HepG2 (cell line): ENCODE measurements around the gene ARRDC4. TPM values are rescaled to one million over a fixed set of nuclear protein-coding genes. Genes with fewer than 3 reads are reported as not detected.

Source experiments
- ATAC-seq: fragments of 200-7000 bp; cut with Tn5 transposase; 3 replicates; pipeline ENCODE4 v1.9.1; 2020; ENCODE audit warnings: mild to moderate bottlenecking, moderate library complexity
- BruUV-seq: library from RNA; stranded (reverse); fragments of 400-500 nt; replicated peaks from 2 replicates; lab custom pipeline; 2021; lab: Mats Ljungman, UMichigan
- CTCF ChIA-PET: fragments of 300-600 bp; formaldehyde crosslinking; extraction: SDS; loops from one replicate; lab custom pipeline; 2021; ENCODE audit warnings: low total read pairs, inconsistent platforms, low intra/inter-chr PET ratio; lab: Yijun Ruan, JAX
- POLR2A ChIA-PET: fragments of 350-600 bp; sonication (Branson Sonifier 250); formaldehyde crosslinking; loops from one replicate; lab custom pipeline; 2020; ENCODE audit warnings: antibody characterized with exemption, inconsistent platforms; lab: Yijun Ruan, JAX
- DNase-seq: peaks from one replicate; pipeline ENCODE4 v3.0.0-alpha.2; 2015; ENCODE audit warnings: low spot score
- FAIRE-seq: peaks from 3 replicates; lab custom pipeline; 2011; peaks lifted over from hg19 to GRCh38; lab: Jason Lieb, UNC
- H2AFZ ChIP-seq: one replicate; pipeline ENCODE4 v1.6.1; 2011; ENCODE audit warnings: low read length, inconsistent platforms
- H3K27ac ChIP-seq: fragments of 300-600 bp; 3 replicates; pipeline ENCODE4 v1.8.0; 2011; ENCODE audit warnings: mixed run types, mild to moderate bottlenecking, mixed read lengths, low read length, inconsistent platforms; ENCODE audit not compliant: insufficient read depth; ENCODE audit errors: extremely low read length
- H3K27me3 ChIP-seq, 2 experiments: fragments of 200-600 bp in 1 of 2; 2 replicates in 1 of 2; 3 replicates in 1 of 2; pipeline versions ENCODE4 v1.6.0 to v1.8.0; 2011; ENCODE audit warnings: low read length in 2 of 2, mild to moderate bottlenecking in 2 of 2, moderate library complexity in 2 of 2, inconsistent platforms in 1 of 2; ENCODE audit not compliant: insufficient read depth in 2 of 2, control insufficient read depth in 1 of 2
- H3K36me3 ChIP-seq, 2 experiments: fragments of 200-600 bp in 1 of 2; replicated peaks in 1 of 2; 2 replicates in 1 of 2; 3 replicates in 1 of 2; pipeline versions ENCODE4 v1.5.1 to v1.8.0; 2011; ENCODE audit warnings: low read length in 2 of 2, inconsistent platforms in 1 of 2; ENCODE audit not compliant: insufficient read depth in 2 of 2, control insufficient read depth in 1 of 2
- H3K4me1 ChIP-seq: 2 replicates; pipeline ENCODE4 v1.5.1; 2012; ENCODE audit warnings: low read length, inconsistent platforms; ENCODE audit not compliant: insufficient read depth
- H3K4me2 ChIP-seq: 2 replicates; pipeline ENCODE4 v1.6.0; 2011; ENCODE audit warnings: low read depth, low read length, inconsistent platforms
- H3K4me3 ChIP-seq, 3 experiments: fragments of 200-600 bp in 1 of 3; sonication (generic), shearing (Covaris generic) in 1 of 3; replicated peaks in 1 of 3; 2 replicates each; pipeline ENCODE4 v1.5.1; 2011 to 2016; ENCODE audit warnings: low read length in 3 of 3, inconsistent platforms in 2 of 3, low read depth in 2 of 3, mild to moderate bottlenecking in 2 of 3, control low read depth in 1 of 3, mixed read lengths in 1 of 3; ENCODE audit not compliant: insufficient read depth in 1 of 3
- H3K79me2 ChIP-seq: one replicate; pipeline ENCODE4 v1.6.1; 2011; ENCODE audit warnings: low read length, inconsistent platforms; ENCODE audit not compliant: insufficient read depth
- H3K9ac ChIP-seq: 2 replicates; pipeline ENCODE4 v1.6.0; 2011; ENCODE audit warnings: mild to moderate bottlenecking, low read depth, low read length, inconsistent platforms; ENCODE audit not compliant: insufficient read depth
- H3K9me3 ChIP-seq: 2 replicates; pipeline ENCODE4 v1.5.1; 2012; ENCODE audit warnings: mild to moderate bottlenecking, low read length
- H4K20me1 ChIP-seq: 2 replicates; pipeline ENCODE4 v1.6.0; 2011; ENCODE audit warnings: inconsistent platforms, mild to moderate bottlenecking, low read length, moderate library complexity; ENCODE audit not compliant: insufficient read depth
- ATF6 ChIP-seq: sonication (generic); formaldehyde crosslinking; conservative IDR thresholded peaks from 2 replicates; pipeline ENCODE4 v1.4.0; 2020; ENCODE audit warnings: missing genetic modification reagents
- BCL6 ChIP-seq: IDR thresholded peaks from 2 replicates; pipeline ENCODE4 v1.6.1; 2016; ENCODE audit warnings: missing genetic modification reagents, missing compliant biosample characterization
- ELF1 ChIP-seq: sonication (generic); formaldehyde crosslinking; IDR thresholded peaks from 2 replicates; pipeline ENCODE4 v1.4.0; 2020; ENCODE audit warnings: missing genetic modification reagents
- GPN1 ChIP-seq: sonication (generic); formaldehyde crosslinking; IDR thresholded peaks from 2 replicates; pipeline ENCODE4 v1.5.1; 2020; ENCODE audit warnings: missing genetic modification reagents, borderline replicate concordance
- HIVEP1 ChIP-seq: sonication (generic); formaldehyde crosslinking; IDR thresholded peaks from 2 replicates; pipeline ENCODE4 v1.4.0; 2020; ENCODE audit warnings: mild to moderate bottlenecking, missing genetic modification reagents
- HNF4A ChIP-seq: sonication (generic); formaldehyde crosslinking; IDR thresholded peaks from 2 replicates; pipeline ENCODE4 v1.4.0; 2020; ENCODE audit warnings: missing genetic modification reagents
- KMT2A ChIP-seq: sonication (generic); formaldehyde crosslinking; IDR thresholded peaks from 2 replicates; pipeline ENCODE4 v1.4.0; 2020; ENCODE audit warnings: missing genetic modification reagents
- PTBP1 ChIP-seq: fragments of 200-400 bp; formaldehyde crosslinking; IDR thresholded peaks from 2 replicates; pipeline ENCODE4 v1.6.1; 2018; ENCODE audit warnings: low read length, low read depth; ENCODE audit not compliant: poor library complexity, severe bottlenecking
- SALL1 ChIP-seq: sonication (generic); formaldehyde crosslinking; IDR thresholded peaks from 2 replicates; pipeline ENCODE4 v1.8.0; 2022; ENCODE audit warnings: mild to moderate bottlenecking, missing genetic modification reagents
- SNRNP70 ChIP-seq: fragments of 200-400 bp; formaldehyde crosslinking; IDR thresholded peaks from 2 replicates; pipeline ENCODE4 v1.6.1; 2017; ENCODE audit warnings: mild to moderate bottlenecking, low read depth, low read length, moderate library complexity
- ZBTB21 ChIP-seq: sonication (generic); formaldehyde crosslinking; IDR thresholded peaks from 2 replicates; pipeline ENCODE4 v1.4.0; 2020; ENCODE audit warnings: missing genetic modification reagents
- ZFAT ChIP-seq: sonication (generic); formaldehyde crosslinking; conservative IDR thresholded peaks from 2 replicates; pipeline ENCODE4 v1.8.1; 2023; ENCODE audit warnings: missing genetic modification reagents, inconsistent platforms
- ZNF282 ChIP-seq: fragments of 450-650 bp; IDR thresholded peaks from 2 replicates; pipeline ENCODE4 v1.6.1; 2018; ENCODE audit not compliant: partially characterized antibody
- ZNF619 ChIP-seq: sonication (generic); formaldehyde crosslinking; IDR thresholded peaks from 2 replicates; pipeline ENCODE4 v1.4.0; 2020; ENCODE audit warnings: mild to moderate bottlenecking, missing genetic modification reagents
- ZNF720 ChIP-seq: sonication (generic); formaldehyde crosslinking; IDR thresholded peaks from 2 replicates; pipeline ENCODE4 v1.4.0; 2020; ENCODE audit warnings: missing genetic modification reagents
- ZSCAN12 ChIP-seq: sonication (generic); formaldehyde crosslinking; IDR thresholded peaks from 2 replicates; pipeline ENCODE4 v1.9.0; 2021; ENCODE audit warnings: mild to moderate bottlenecking, missing genetic modification reagents
- WGBS: methylation state at CpG from one replicate; pipeline ENCODE4 v1.1.6; 2017; ENCODE audit warnings: low lambda C conversion rate; 5-methylcytosine and 5-hydroxymethylcytosine counted together
- in situ Hi-C: cut with HindIII; loops from 2 replicates; pipeline ENCODE4 v1.10.0; 2017; ENCODE audit warnings: low pct_unique_long_range_greater_than_20kb; ENCODE audit not compliant: extremely low pct_ligation_motif_present
- intact Hi-C: fragments of 100-400 bp; cut with micrococcal nuclease; formaldehyde crosslinking; loops from one replicate; pipeline ENCODE4 v1.10.0; 2022; ENCODE audit not compliant: unreplicated experiment
- polyA plus RNA-seq, 8 experiments: library from polyadenylated mRNA; depleted of rRNA in 3 of 8; stranded (reverse) in 7 of 8; unstranded in 1 of 8; fragments of >200 nt; fragmentation: Illumina TruSeq in 4 of 8; extraction: Trizol in 4 of 8; gene quantifications; 2 replicates each; pipeline versions ENCODE4 v1.2.1 to v1.2.3, GENCODE V29; 2011 to 2016; ENCODE audit warnings: low read depth in 4 of 8, missing spikeins in 1 of 8, mixed read lengths in 1 of 8; ENCODE audit not compliant: insufficient read depth in 1 of 8
- total RNA-seq, 5 experiments: library from RNA; depleted of rRNA; stranded (reverse); fragments of >200 nt; fragmentation: Illumina TruSeq; extraction: Trizol; gene quantifications; 2 replicates each; pipeline ENCODE4 v1.2.3, GENCODE V29; 2016; ENCODE audit warnings: low read depth in 1 of 5
- TF ChIP-seq, protein P1 (sequence below): sonication (generic); formaldehyde crosslinking; IDR thresholded peaks from 2 replicates; pipeline ENCODE4 v1.9.0; 2022; ENCODE audit warnings: low read depth, missing genetic modification reagents
- TF ChIP-seq, protein P2 (sequence below): sonication (generic); formaldehyde crosslinking; IDR thresholded peaks from 2 replicates; pipeline ENCODE4 v1.5.0; 2020; ENCODE audit warnings: missing genetic modification reagents

Gene ARRDC4
- total and polyA plus RNA-seq, 2 of the 13 experiments (the other 11 are each of a cell fraction or from before 2014, with no cell fraction given): 1.5 to 2.5 TPM

DNA sequence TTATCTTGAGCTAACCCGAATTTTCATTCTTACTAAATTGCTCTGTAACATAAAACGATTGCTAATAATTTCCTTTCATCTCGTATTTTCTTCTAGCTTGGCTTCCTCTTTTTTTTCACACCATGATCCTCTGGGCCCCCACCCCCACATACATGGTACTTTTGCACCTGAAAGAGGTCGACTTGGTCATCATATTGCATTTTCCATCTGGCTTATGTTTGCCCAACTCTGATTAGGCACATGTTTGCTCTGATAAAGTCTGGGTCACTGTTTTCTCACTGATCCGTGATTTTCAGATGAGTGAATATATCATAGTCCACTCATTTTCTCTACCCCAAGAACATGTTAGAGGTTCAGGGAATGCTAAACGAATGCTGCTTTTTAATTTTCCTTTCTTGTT is 49.5 kb downstream of the ARRDC4 start:
- Histone ChIP-seq H2AFZ (no peak overlapping the region), H3K4me2 (no peak overlapping the region), H3K27ac (no peak overlapping the region), H3K9ac (no peak overlapping the region), H3K9me3 (no peaks in the 10 kb centered on the region), H4K20me1 (no peaks in the 10 kb centered on the region), H3K4me3 (no peak overlapping the region), H3K4me1 (no peaks in the 10 kb centered on the region), H3K27me3 (peaks cover 0 to 4% of the 10 kb centered on the region in 2 experiments; a peak in 1 of 5 replicates), H3K36me3 (no peaks in the 10 kb centered on the region), H3K79me2 (no peaks in the 10 kb centered on the region)
- WGBS: 0% methylated on average over 6 of the region's 6 CpGs
- FAIRE-seq: no peak
- in situ Hi-C loops: no loop called here
- DNase-seq: no peak
- no peak for ATAC-seq
- no TSS peak for BruUV-seq
- TF ChIP-seq, protein P1, sequence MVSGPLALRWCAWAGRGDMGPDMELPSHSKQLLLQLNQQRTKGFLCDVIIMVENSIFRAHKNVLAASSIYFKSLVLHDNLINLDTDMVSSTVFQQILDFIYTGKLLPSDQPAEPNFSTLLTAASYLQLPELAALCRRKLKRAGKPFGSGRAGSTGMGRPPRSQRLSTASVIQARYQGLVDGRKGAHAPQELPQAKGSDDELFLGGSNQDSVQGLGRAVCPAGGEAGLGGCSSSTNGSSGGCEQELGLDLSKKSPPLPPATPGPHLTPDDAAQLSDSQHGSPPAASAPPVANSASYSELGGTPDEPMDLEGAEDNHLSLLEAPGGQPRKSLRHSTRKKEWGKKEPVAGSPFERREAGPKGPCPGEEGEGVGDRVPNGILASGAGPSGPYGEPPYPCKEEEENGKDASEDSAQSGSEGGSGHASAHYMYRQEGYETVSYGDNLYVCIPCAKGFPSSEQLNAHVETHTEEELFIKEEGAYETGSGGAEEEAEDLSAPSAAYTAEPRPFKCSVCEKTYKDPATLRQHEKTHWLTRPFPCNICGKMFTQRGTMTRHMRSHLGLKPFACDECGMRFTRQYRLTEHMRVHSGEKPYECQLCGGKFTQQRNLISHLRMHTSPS (CRISPR knock-in tag): no peak
- TF ChIP-seq ZNF619 (CRISPR knock-in tag) (no peak), ELF1 (CRISPR knock-in tag) (no peak), ZSCAN12 (CRISPR knock-in tag) (no peak), HNF4A (CRISPR knock-in tag) (no peak), ZNF720 (no peak), PTBP1 (no peak), ZBTB21 (no peak), HIVEP1 (CRISPR knock-in tag) (no peak), SALL1 (CRISPR knock-in tag) (no peak), ATF6 (CRISPR knock-in tag) (no peak), GPN1 (no peak), KMT2A (CRISPR knock-in tag) (no peak), SNRNP70 (no peak), ZFAT (no peak), BCL6 (CRISPR knock-in tag) (no peak), ZNF282 (no peak)
- TF ChIP-seq, protein P2, sequence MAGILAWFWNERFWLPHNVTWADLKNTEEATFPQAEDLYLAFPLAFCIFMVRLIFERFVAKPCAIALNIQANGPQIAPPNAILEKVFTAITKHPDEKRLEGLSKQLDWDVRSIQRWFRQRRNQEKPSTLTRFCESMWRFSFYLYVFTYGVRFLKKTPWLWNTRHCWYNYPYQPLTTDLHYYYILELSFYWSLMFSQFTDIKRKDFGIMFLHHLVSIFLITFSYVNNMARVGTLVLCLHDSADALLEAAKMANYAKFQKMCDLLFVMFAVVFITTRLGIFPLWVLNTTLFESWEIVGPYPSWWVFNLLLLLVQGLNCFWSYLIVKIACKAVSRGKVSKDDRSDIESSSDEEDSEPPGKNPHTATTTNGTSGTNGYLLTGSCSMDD: no peak
- intact Hi-C loops: no loop called here
- CTCF ChIA-PET: no interaction called here
- POLR2A ChIA-PET: no interaction called here
